HL-60 (cell line): ENCODE measurements around the gene ISG20.

ENCODE experiments used
- DNase-seq, 2 experiments: peaks; one replicate each; pipeline ENCODE4 v3.0.0-alpha.2; 2010 to 2020; ENCODE audit warnings: low read depth in 1 of 2, low spot score in 1 of 2
- H3K27ac ChIP-seq: fragments of 250-450 bp; sonication (Bioruptor Pico); replicated peaks from 2 replicates; pipeline ENCODE4 v1.5.1; 2020; ENCODE audit warnings: mild to moderate bottlenecking, moderate library complexity
- H3K27me3 ChIP-seq: fragments of 250-450 bp; sonication (Bioruptor Pico); 2 replicates; pipeline ENCODE4 v1.5.1; 2021; ENCODE audit warnings: mild to moderate bottlenecking, moderate library complexity; ENCODE audit not compliant: insufficient read depth, poor library complexity, severe bottlenecking
- H3K4me3 ChIP-seq: replicated peaks from 2 replicates; pipeline ENCODE4 v1.5.1; 2011; ENCODE audit warnings: mild to moderate bottlenecking, control low read depth, low read length; ENCODE audit not compliant: insufficient read depth
- GABPA ChIP-seq: IDR thresholded peaks from 2 replicates; pipeline ENCODE4 v1.6.1; 2012; ENCODE audit warnings: low read depth
- POLR2AphosphoS5 ChIP-seq: IDR thresholded peaks from 2 replicates; pipeline ENCODE4 v1.6.1; 2012; ENCODE audit warnings: low read depth
- SPI1 ChIP-seq: IDR thresholded peaks from 2 replicates; pipeline ENCODE4 v1.6.1; 2012; ENCODE audit warnings: low read depth, mild to moderate bottlenecking, borderline replicate concordance
- TF ChIP-seq, protein P1 (sequence below): IDR thresholded peaks from one replicate; pipeline ENCODE4 v1.5.1; 2011; ENCODE audit warnings: low read length, control low read depth, inconsistent platforms; ENCODE audit not compliant: insufficient read depth
- TF ChIP-seq, protein P2 (sequence below): IDR thresholded peaks from 2 replicates; pipeline ENCODE4 v1.6.1; 2012; ENCODE audit warnings: low read depth; ENCODE audit not compliant: insufficient replicate concordance

ISG20 gene

DNA sequence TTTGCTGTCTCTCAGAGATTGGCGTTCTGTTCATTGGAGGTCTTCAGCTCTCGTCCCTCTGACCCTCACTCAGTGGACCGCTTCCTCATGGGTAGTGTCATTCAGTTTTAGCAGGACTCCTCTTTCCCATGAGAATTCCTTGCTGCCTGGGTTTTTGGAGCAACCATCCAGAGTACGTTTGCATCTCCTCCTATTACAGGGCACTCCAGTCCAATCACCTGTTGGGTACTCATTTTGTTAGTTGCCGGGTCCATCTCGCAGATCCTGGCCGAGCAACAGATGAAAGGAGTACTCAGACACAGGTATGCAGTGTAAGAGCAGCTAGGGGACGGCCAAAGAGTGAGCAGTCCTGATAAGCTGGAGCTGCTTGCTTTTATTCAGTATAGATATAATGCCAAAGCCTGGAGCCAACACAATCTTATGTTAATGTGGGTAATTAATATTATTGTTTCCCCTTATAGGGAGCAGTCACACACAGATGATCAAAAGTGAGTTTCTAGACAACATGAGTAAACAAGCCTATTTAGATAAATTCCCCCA is 49.6 kb downstream of the ISG20 start:
- H3K27ac ChIP-seq, result no peak overlapping the region
- H3K27me3 ChIP-seq, result peaks cover 4% of the 10 kb centered on the region
- no peak for DNase-seq
- TF ChIP-seq SPI1, result no peak
- H3K4me3 ChIP-seq, result no peak overlapping the region

DNA sequence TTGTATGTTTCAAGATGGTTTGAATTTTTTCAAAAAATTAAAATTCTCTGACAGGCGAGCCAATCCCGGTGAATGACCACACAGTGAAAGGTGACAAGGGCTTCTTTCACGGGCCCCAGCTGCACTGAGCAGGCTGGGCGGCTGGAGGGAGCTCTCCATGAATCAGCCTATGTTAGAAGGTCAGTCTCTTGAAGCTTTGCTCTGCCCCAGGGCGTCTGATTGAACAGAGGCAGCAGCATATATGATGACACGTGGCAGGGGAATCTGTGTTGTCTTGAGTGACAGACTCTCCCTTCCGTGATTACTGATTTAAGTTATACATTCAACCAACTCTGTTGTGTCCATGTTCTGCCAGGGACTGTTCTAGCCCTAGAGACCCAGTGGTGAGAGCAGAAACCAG is 51.5 kb downstream of the ISG20 start:
- peaks cover 4% of the 10 kb centered on the region for H3K27me3 ChIP-seq
- no peak for DNase-seq
- no peak overlapping the region for H3K4me3 ChIP-seq
- H3K27ac ChIP-seq, result no peak overlapping the region
- no peak for TF ChIP-seq GABPA
- TF ChIP-seq, protein P1, sequence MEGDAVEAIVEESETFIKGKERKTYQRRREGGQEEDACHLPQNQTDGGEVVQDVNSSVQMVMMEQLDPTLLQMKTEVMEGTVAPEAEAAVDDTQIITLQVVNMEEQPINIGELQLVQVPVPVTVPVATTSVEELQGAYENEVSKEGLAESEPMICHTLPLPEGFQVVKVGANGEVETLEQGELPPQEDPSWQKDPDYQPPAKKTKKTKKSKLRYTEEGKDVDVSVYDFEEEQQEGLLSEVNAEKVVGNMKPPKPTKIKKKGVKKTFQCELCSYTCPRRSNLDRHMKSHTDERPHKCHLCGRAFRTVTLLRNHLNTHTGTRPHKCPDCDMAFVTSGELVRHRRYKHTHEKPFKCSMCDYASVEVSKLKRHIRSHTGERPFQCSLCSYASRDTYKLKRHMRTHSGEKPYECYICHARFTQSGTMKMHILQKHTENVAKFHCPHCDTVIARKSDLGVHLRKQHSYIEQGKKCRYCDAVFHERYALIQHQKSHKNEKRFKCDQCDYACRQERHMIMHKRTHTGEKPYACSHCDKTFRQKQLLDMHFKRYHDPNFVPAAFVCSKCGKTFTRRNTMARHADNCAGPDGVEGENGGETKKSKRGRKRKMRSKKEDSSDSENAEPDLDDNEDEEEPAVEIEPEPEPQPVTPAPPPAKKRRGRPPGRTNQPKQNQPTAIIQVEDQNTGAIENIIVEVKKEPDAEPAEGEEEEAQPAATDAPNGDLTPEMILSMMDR, result no peak
- no peak for TF ChIP-seq SPI1
- TF ChIP-seq POLR2AphosphoS5, result no peak
- TF ChIP-seq, protein P2, sequence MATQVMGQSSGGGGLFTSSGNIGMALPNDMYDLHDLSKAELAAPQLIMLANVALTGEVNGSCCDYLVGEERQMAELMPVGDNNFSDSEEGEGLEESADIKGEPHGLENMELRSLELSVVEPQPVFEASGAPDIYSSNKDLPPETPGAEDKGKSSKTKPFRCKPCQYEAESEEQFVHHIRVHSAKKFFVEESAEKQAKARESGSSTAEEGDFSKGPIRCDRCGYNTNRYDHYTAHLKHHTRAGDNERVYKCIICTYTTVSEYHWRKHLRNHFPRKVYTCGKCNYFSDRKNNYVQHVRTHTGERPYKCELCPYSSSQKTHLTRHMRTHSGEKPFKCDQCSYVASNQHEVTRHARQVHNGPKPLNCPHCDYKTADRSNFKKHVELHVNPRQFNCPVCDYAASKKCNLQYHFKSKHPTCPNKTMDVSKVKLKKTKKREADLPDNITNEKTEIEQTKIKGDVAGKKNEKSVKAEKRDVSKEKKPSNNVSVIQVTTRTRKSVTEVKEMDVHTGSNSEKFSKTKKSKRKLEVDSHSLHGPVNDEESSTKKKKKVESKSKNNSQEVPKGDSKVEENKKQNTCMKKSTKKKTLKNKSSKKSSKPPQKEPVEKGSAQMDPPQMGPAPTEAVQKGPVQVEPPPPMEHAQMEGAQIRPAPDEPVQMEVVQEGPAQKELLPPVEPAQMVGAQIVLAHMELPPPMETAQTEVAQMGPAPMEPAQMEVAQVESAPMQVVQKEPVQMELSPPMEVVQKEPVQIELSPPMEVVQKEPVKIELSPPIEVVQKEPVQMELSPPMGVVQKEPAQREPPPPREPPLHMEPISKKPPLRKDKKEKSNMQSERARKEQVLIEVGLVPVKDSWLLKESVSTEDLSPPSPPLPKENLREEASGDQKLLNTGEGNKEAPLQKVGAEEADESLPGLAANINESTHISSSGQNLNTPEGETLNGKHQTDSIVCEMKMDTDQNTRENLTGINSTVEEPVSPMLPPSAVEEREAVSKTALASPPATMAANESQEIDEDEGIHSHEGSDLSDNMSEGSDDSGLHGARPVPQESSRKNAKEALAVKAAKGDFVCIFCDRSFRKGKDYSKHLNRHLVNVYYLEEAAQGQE, result no peak

DNA sequence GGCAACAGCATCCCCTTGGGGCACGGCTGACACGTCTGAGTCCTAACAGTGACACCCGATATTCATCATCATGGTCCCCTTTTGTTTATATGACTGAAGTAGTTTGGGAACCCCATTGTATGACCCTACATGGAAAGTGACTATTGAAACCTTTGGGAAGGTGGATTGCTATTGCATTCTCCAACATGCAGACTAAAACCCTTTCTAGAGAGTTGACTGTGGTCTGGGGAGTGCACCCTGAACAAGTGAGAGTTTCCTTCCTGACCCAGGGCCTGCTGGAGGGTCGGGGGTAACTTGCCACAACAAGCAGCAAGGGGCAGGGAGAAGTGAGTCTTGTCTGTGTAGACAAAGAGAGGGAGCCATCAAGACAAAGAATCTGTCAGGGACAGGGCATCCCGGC is 54.4 kb downstream of the ISG20 start:
- DNase-seq, result no peak
- peaks cover 4% of the 10 kb centered on the region for H3K27me3 ChIP-seq
- TF ChIP-seq SPI1 (no peak), POLR2AphosphoS5 (no peak), GABPA (no peak)
- TF ChIP-seq, protein P2, result no peak
- TF ChIP-seq, protein P1, result no peak
- H3K4me3 ChIP-seq, result no peak overlapping the region
- H3K27ac ChIP-seq, result no peak overlapping the region

DNA sequence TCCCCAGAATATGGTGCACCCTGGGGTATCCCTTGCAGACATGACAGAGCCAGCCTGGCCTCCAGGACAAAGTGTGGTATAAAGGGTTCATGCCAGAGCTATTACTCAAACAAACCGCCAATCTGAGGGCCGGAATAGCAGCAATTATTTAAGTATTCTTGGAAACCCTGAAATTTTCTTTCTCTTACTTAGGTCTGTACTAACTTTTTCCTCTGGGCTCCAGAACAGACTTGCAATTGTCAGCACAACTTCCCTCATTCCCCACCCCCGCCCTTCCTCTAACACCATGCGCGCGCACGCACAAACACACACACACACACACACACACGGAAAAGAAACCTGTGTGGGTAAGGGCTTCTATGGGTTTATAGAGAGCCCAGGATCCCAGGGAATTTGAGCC is 56.3 kb downstream of the ISG20 start:
- H3K27ac ChIP-seq, result no peak overlapping the region
- TF ChIP-seq, protein P1, result no peak
- TF ChIP-seq GABPA (no peak), POLR2AphosphoS5 (no peak), SPI1 (no peak)
- TF ChIP-seq, protein P2, result no peak
- DNase-seq, result no peak
- H3K27me3 ChIP-seq, result no peaks in the 10 kb centered on the region
- no peak overlapping the region for H3K4me3 ChIP-seq
